Measurements from ENCODE around the gene NTNG1.

The NTNG1 gene

GRCh38 chr1:107501081-107501605 is 360.3 kb downstream of the NTNG1 start:
- no peak for DNase-seq (ENCODE audit: low read depth in 2 of 2)

GRCh38 chr1:107510347-107510746 is 369.5 kb downstream of the NTNG1 start:
- no peak for DNase-seq (ENCODE audit: low read depth in 2 of 2)

GRCh38 chr1:107512836-107513235 is 372.0 kb downstream of the NTNG1 start:
- no peak for DNase-seq (ENCODE audit: low read depth in 2 of 2)

- DNase-seq (ENCODE audit: low read depth in 2 of 2): no peak
Observed at GRCh38 chr1:107514841-107515240, 374.0 kb downstream of the NTNG1 start.

- no peak for DNase-seq (ENCODE audit: low read depth in 2 of 2)
Observed at GRCh38 chr1:107515702-107516101, 374.9 kb downstream of the NTNG1 start.

- no peak for DNase-seq (ENCODE audit: low read depth in 2 of 2)
Observed at GRCh38 chr1:107523061-107523460, 382.2 kb downstream of the NTNG1 start.

- DNase-seq (ENCODE audit: low read depth in 2 of 2): no peak
Observed at GRCh38 chr1:107523736-107524135, 382.9 kb downstream of the NTNG1 start.

- DNase-seq (ENCODE audit: low read depth in 2 of 2): no peak
Observed at GRCh38 chr1:107524301-107524700, 383.5 kb downstream of the NTNG1 start.

- DNase-seq (ENCODE audit: low read depth in 2 of 2): no peak
Observed at GRCh38 chr1:107525145-107525544, 384.3 kb downstream of the NTNG1 start.

- no peak for DNase-seq (ENCODE audit: low read depth in 2 of 2)
Observed at GRCh38 chr1:107525961-107526360, 385.1 kb downstream of the NTNG1 start.

- DNase-seq (ENCODE audit: low read depth in 2 of 2): no peak
Observed at GRCh38 chr1:107526524-107527198, 385.8 kb downstream of the NTNG1 start.

GRCh38 chr1:107529511-107530149 is 388.8 kb downstream of the NTNG1 start:
- DNase-seq (ENCODE audit: low read depth in 2 of 2): no peak

GRCh38 chr1:107530543-107530942 is 389.7 kb downstream of the NTNG1 start:
- DNase-seq (ENCODE audit: low read depth in 2 of 2): no peak

GRCh38 chr1:107531065-107531908 is 390.4 kb downstream of the NTNG1 start:
- DNase-seq (ENCODE audit: low read depth in 2 of 2): no peak

GRCh38 chr1:107532318-107532717 is 391.5 kb downstream of the NTNG1 start:
- no peak for DNase-seq (ENCODE audit: low read depth in 2 of 2)
